Naive thymus-derived CD8-positive, alpha-beta T cell (primary cell): ENCODE data around the gene KRTAP4-7. TPM values are rescaled to one million over a fixed set of nuclear protein-coding genes. Genes with fewer than 3 reads are reported as not detected.
"Not testable (repeated sequence)": the region's sequence is repeated elsewhere in the genome, so short reads cannot be mapped to it uniquely, and the experiment has no call there.

Source experiments
- ATAC-seq, 2 donors: fragments of 150-1000 bp; cut with Tn5 transposase in 1 of 2; sonication (Bioruptor Pico), chemical (Tn5 transposase) in 1 of 2; 1 replicate in 1 of 2; 2 replicates in 1 of 2; pipeline ENCODE4 v1.10.0; 2021; ENCODE audit warnings: mild to moderate bottlenecking in 2 of 2, moderate library complexity in 2 of 2
- POLR2A ChIA-PET: fragments of 350-600 bp; sonication (Branson Sonifier 250); formaldehyde crosslinking; loops from one replicate; lab custom pipeline; 2021; ENCODE audit warnings: antibody characterized with exemption; lab: Charles Lee
- DNase-seq, 10 donors: peaks; one replicate each; pipeline versions ENCODE4 v3.0.0 to v3.0.0-alpha.2; 2020 to 2022
- H3K27ac Mint-ChIP-seq, 10 donors: one replicate each; pipeline ENCODE4 v1.8.0; 2020 to 2022; ENCODE audit warnings: mild to moderate bottlenecking in 10 of 10, mixed read lengths in 10 of 10, moderate library complexity in 4 of 10, inconsistent platforms in 1 of 10
- H3K27me3 Mint-ChIP-seq, 5 donors: one replicate each; pipeline ENCODE4 v1.8.0; 2021 to 2022; ENCODE audit warnings: mixed read lengths in 5 of 5
- H3K36me3 Mint-ChIP-seq, 3 donors: one replicate each; pipeline ENCODE4 v1.8.0; 2020 to 2022; ENCODE audit warnings: mixed read lengths in 3 of 3, mild to moderate bottlenecking in 2 of 3, inconsistent platforms in 1 of 3
- H3K4me1 Mint-ChIP-seq, 4 donors: one replicate each; pipeline ENCODE4 v1.8.0; 2021 to 2022; ENCODE audit warnings: mixed read lengths in 4 of 4
- H3K4me3 Mint-ChIP-seq, 10 donors: one replicate each; pipeline ENCODE4 v1.8.0; 2020 to 2022; ENCODE audit warnings: mild to moderate bottlenecking in 10 of 10, mixed read lengths in 10 of 10, moderate library complexity in 6 of 10, inconsistent platforms in 1 of 10
- H3K9me3 Mint-ChIP-seq, 9 donors: one replicate each; pipeline ENCODE4 v1.8.0; 2020 to 2022; ENCODE audit warnings: mixed read lengths in 9 of 9, mild to moderate bottlenecking in 3 of 9, inconsistent platforms in 1 of 9, moderate library complexity in 1 of 9
- polyA plus RNA-seq, 3 donors: library from polyadenylated mRNA; unstranded; fragments of 300-500 nt; fragmentation: Illumina TruSeq; gene quantifications; one replicate each; pipeline ENCODE4 v1.2.3, GENCODE V29; 2021
- total RNA-seq, 8 experiments: library from RNA in 2 of 8; stranded (reverse) in 2 of 8; gene quantifications; one replicate each; pipeline ENCODE4 v1.2.3 and lab custom pipeline; 2021 to 2026

Gene KRTAP4-7
- total and polyA plus RNA-seq, 5 experiments from 2014 or later: not detected

- ATAC-seq: peak; percentile 51 to 75
- H3K27ac Mint-ChIP-seq: peak overlapping the region in 9 of 10 donors; percentile 20 to 95 (median 80)
- POLR2A ChIA-PET: interaction anchor here (0.7 kb wide), 1 partner anchor 185 kb away, joined by 3 read pairs; no protein-coding TSS in a partner anchor
- not testable (repeated sequence) for H3K27me3 Mint-ChIP-seq, H3K36me3 Mint-ChIP-seq
- H3K4me1 Mint-ChIP-seq: peaks cover 30 to 72% (median 68%) of the 10 kb centered on the region in 4 donors
- peaks cover 0 to 11% (median 3%) of the 10 kb centered on the region in 9 donors for H3K9me3 Mint-ChIP-seq
- peak in 3 of 10 donors; percentile 14 to 35 (median 27) for DNase-seq
- H3K4me3 Mint-ChIP-seq: peak overlapping the region in 9 of 10 donors; percentile 69 to 92 (median 84)
Measured at GRCh38 chr17:41123292-41123990, 39.5 kb downstream of the KRTAP4-7 start.

DNA sequence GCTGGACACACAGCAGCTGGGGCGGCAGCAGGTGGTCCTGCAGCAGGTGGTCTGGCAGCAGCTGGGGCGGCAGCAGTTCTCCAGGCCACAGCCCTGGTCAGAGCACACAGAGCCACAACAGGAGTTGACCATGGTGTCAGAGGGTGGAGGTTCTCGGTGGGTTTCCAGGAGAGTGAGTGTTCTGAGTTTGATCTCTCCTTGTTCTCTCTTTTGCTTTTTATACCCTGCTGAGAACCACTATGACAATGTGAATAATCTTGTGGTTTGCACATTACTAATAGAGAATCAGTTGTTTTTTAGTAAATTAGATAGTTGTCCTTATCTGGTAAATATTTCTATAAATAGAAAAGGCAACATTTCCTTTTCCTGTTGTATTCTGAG is 40.0 kb downstream of the KRTAP4-7 start, which contains the start of gene KRTAP4-12:
Gene KRTAP4-12, minus strand, starts transcription at position 192 of the 381 bp plus-strand sequence. Its CDS starts 60 bp downstream, at position 132.
- Mint-ChIP-seq H3K4me3 (peak within 1 kb of the TSS in 9 of 10 donors; percentile 69 to 92 (median 84)), H3K9me3 (peaks cover 0 to 11% (median 3%) of the 10 kb centered on the region in 9 donors), H3K27ac (peak within 1 kb of the TSS in 9 of 10 donors; percentile 73 to 95 (median 82)), H3K4me1 (peaks cover 32 to 72% (median 68%) of the 10 kb centered on the region in 4 donors)
- not testable (repeated sequence) for H3K36me3 Mint-ChIP-seq, H3K27me3 Mint-ChIP-seq, ATAC-seq, DNase-seq
- POLR2A ChIA-PET: interaction anchor here (0.7 kb wide), 2 partner anchors 184 to 800 kb away, joined by 3 read pairs; no protein-coding TSS in a partner anchor

DNA sequence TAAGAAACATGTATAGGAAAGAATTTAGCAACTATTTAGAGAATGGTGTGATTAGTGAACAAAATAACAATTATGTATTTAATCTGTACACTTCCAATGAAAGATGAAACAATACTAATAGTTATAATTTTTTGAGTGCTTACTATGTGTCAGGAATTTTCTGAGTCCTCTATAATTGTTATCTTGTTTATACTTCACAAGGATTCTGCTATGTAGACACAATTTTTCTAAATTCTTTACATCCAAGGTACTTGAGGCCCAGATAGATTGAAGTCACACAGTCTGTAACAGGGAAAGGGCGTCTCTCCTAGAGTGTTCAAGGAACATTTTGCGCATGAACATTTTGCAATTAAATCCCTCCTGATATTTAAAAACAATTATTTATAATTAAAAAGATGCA is 41.1 kb downstream of the KRTAP4-7 start:
- peak overlapping the region in 7 of 10 donors; percentile 36 to 92 (median 82) for H3K4me3 Mint-ChIP-seq
- peaks cover 0 to 13% (median 3%) of the 10 kb centered on the region in 9 donors for H3K9me3 Mint-ChIP-seq
- no peak for ATAC-seq
- no peaks in the 10 kb centered on the region for H3K36me3 Mint-ChIP-seq
- peaks cover 35 to 76% (median 68%) of the 10 kb centered on the region in 4 donors for H3K4me1 Mint-ChIP-seq
- H3K27ac Mint-ChIP-seq: peak overlapping the region in 6 of 10 donors; percentile 40 to 78 (median 49)
- POLR2A ChIA-PET: interaction anchor here (1.4 kb wide), 2 partner anchors 9 to 197 kb away, joined by 3 read pairs; no protein-coding TSS in a partner anchor
- no peaks in the 10 kb centered on the region for H3K27me3 Mint-ChIP-seq
- DNase-seq: no peak

GRCh38 chr17:41126412-41126811 is 42.5 kb downstream of the KRTAP4-7 start:
- no peaks in the 10 kb centered on the region for H3K27me3 Mint-ChIP-seq
- H3K9me3 Mint-ChIP-seq: peaks cover 0 to 10% (median 2%) of the 10 kb centered on the region in 9 donors
- POLR2A ChIA-PET: interaction anchor here (0.6 to 1.6 kb wide), 2 partner anchors 155 to 182 kb away, joined by 3 to 4 read pairs; partner anchors contain the start of gene KRTAP16-1
- ATAC-seq (no peak), DNase-seq (no peak)
- H3K4me3 Mint-ChIP-seq: peak overlapping the region in 6 of 10 donors; percentile 3 to 92 (median 49)
- peaks cover 36 to 78% (median 66%) of the 10 kb centered on the region in 4 donors for H3K4me1 Mint-ChIP-seq
- H3K36me3 Mint-ChIP-seq: no peaks in the 10 kb centered on the region
- peak overlapping the region in 2 of 10 donors; percentile 21 to 71 for H3K27ac Mint-ChIP-seq

- ATAC-seq: no peak
- H3K9me3 Mint-ChIP-seq: peaks cover 0 to 10% (median under 1%) of the 10 kb centered on the region in 9 donors
- POLR2A ChIA-PET: no interaction called here
- no peaks in the 10 kb centered on the region for H3K27me3 Mint-ChIP-seq
- H3K4me3 Mint-ChIP-seq: no peak overlapping the region
- H3K27ac Mint-ChIP-seq: no peak overlapping the region
- H3K36me3 Mint-ChIP-seq: no peaks in the 10 kb centered on the region
- peaks cover 40 to 85% (median 71%) of the 10 kb centered on the region in 4 donors for H3K4me1 Mint-ChIP-seq
- no peak for DNase-seq
Measured at GRCh38 chr17:41127371-41127770, 43.4 kb downstream of the KRTAP4-7 start.

DNA sequence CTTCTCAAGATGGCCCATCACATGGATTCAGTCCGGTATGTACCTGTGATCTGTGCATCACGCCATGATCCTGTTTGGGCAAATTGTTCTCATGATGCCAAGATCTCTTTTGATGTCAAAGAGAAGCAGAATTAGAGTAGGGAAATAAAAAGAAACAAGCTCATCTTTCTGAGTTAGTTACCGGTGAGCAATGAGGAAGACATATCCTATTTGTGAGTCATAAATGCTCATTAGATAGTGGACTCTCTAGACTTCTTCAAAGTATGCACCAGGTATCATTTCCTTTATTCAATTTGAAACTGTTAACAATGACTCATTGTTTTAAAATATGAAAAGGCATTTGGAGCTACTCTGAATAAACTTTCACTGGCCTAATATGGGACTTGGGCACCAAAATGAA is 48.0 kb downstream of the KRTAP4-7 start:
- Mint-ChIP-seq H3K27me3 (no peaks in the 10 kb centered on the region), H3K9me3 (peaks cover 0 to 5% (median 0%) of the 10 kb centered on the region in 9 donors), H3K27ac (peak overlapping the region in 3 of 10 donors; percentile 46 to 50 (median 48)), H3K4me1 (peaks cover 29 to 61% (median 48%) of the 10 kb centered on the region in 4 donors), H3K4me3 (peak overlapping the region in 2 of 10 donors; percentile 5 to 9), H3K36me3 (peaks cover 0 to under 1% (median 0%) of the 10 kb centered on the region in 3 donors)
- POLR2A ChIA-PET: interaction anchor here (1.3 to 2.7 kb wide), 2 partner anchors 9 to 177 kb away, joined by 3 to 6 read pairs; partner anchors contain the start of gene KRTAP16-1
- no peak for DNase-seq
- no peak for ATAC-seq

- DNase-seq (peak in 3 of 10 donors; percentile 3 to 56 (median 14)), ATAC-seq (peak; percentile 70 to 95)
- Mint-ChIP-seq H3K36me3 (peaks cover 0 to 4% (median 0%) of the 10 kb centered on the region in 3 donors), H3K27me3 (no peaks in the 10 kb centered on the region), H3K4me3 (peak overlapping the region in 8 of 10 donors; percentile 54 to 80 (median 66)), H3K4me1 (peaks cover 23 to 47% (median 39%) of the 10 kb centered on the region in 4 donors), H3K27ac (peak overlapping the region in 9 of 10 donors; percentile 74 to 95 (median 90)), H3K9me3 (peaks cover 0 to 10% (median 4%) of the 10 kb centered on the region in 9 donors)
- POLR2A ChIA-PET: interaction anchor here (0.8 to 1.5 kb wide), 3 partner anchors 14 to 414 kb away, joined by 3 to 4 read pairs (median 3); no protein-coding TSS in a partner anchor
Measured at GRCh38 chr17:41133880-41134735, 50.2 kb downstream of the KRTAP4-7 start.

Other genes with a start within 250 kb of the KRTAP4-7 start
Only the 30 nearest of the 38 such genes appear.
- gene KRT23, start 146.5 kb upstream of the KRTAP4-7 start, total RNA-seq: not detected
- gene KRT23, start 146.5 kb upstream of the KRTAP4-7 start, polyA plus RNA-seq: not detected
- not detected for gene KRT39, start 117.2 kb upstream of the KRTAP4-7 start, total RNA-seq
- not detected for gene KRT39, start 117.2 kb upstream of the KRTAP4-7 start, polyA plus RNA-seq
- gene KRT40, start 99.8 kb upstream of the KRTAP4-7 start, total RNA-seq: not detected
- not detected for gene KRT40, start 99.8 kb upstream of the KRTAP4-7 start, polyA plus RNA-seq
- gene KRTAP3-3, start 90.0 kb upstream of the KRTAP4-7 start, total RNA-seq: not detected
- gene KRTAP3-3, start 90.0 kb upstream of the KRTAP4-7 start, polyA plus RNA-seq: not detected
- gene KRTAP3-2, start 84.2 kb upstream of the KRTAP4-7 start, total RNA-seq: not detected
- not detected for gene KRTAP3-2, start 84.2 kb upstream of the KRTAP4-7 start, polyA plus RNA-seq
- gene KRTAP3-1, start 75.0 kb upstream of the KRTAP4-7 start, total RNA-seq: not detected
- not detected for gene KRTAP3-1, start 75.0 kb upstream of the KRTAP4-7 start, polyA plus RNA-seq
- not detected for gene KRTAP1-5, start 56.9 kb upstream of the KRTAP4-7 start, total RNA-seq
- gene KRTAP1-5, start 56.9 kb upstream of the KRTAP4-7 start, polyA plus RNA-seq: not detected
- gene KRTAP1-4, start 54.0 kb upstream of the KRTAP4-7 start, total RNA-seq: not detected
- gene KRTAP1-4, start 54.0 kb upstream of the KRTAP4-7 start, polyA plus RNA-seq: not detected
- gene KRTAP1-3, start 49.3 kb upstream of the KRTAP4-7 start, total RNA-seq: not detected
- gene KRTAP1-3, start 49.3 kb upstream of the KRTAP4-7 start, polyA plus RNA-seq: not detected
- gene KRTAP1-1, start 42.7 kb upstream of the KRTAP4-7 start, total RNA-seq: not detected
- not detected for gene KRTAP1-1, start 42.7 kb upstream of the KRTAP4-7 start, polyA plus RNA-seq
- not detected for gene KRTAP2-1, start 36.8 kb upstream of the KRTAP4-7 start, total RNA-seq
- not detected for gene KRTAP2-1, start 36.8 kb upstream of the KRTAP4-7 start, polyA plus RNA-seq
- gene KRTAP2-2, start 28.9 kb upstream of the KRTAP4-7 start, total RNA-seq: not detected
- gene KRTAP2-2, start 28.9 kb upstream of the KRTAP4-7 start, polyA plus RNA-seq: not detected
- gene KRTAP2-3, start 24.0 kb upstream of the KRTAP4-7 start, total RNA-seq: not detected
- not detected for gene KRTAP2-3, start 24.0 kb upstream of the KRTAP4-7 start, polyA plus RNA-seq
- not detected for gene KRTAP2-4, start 18.3 kb upstream of the KRTAP4-7 start, total RNA-seq
- gene KRTAP2-4, start 18.3 kb upstream of the KRTAP4-7 start, polyA plus RNA-seq: not detected
- not detected for gene KRTAP4-8, start 14.0 kb downstream of the KRTAP4-7 start, total RNA-seq
- gene KRTAP4-8, start 14.0 kb downstream of the KRTAP4-7 start, polyA plus RNA-seq: not detected
- not detected for gene KRTAP4-16, start 18.1 kb downstream of the KRTAP4-7 start, total RNA-seq
- gene KRTAP4-16, start 18.1 kb downstream of the KRTAP4-7 start, polyA plus RNA-seq: not detected
- not detected for gene KRTAP4-9, start 21.2 kb downstream of the KRTAP4-7 start, total RNA-seq
- gene KRTAP4-9, start 21.2 kb downstream of the KRTAP4-7 start, polyA plus RNA-seq: not detected
- gene KRTAP4-11, start 34.2 kb downstream of the KRTAP4-7 start, total RNA-seq: not detected
- not detected for gene KRTAP4-11, start 34.2 kb downstream of the KRTAP4-7 start, polyA plus RNA-seq
- gene KRTAP4-12, start 40.0 kb downstream of the KRTAP4-7 start, total RNA-seq: not detected
- gene KRTAP4-12, start 40.0 kb downstream of the KRTAP4-7 start, polyA plus RNA-seq: under 1 TPM in 1 of 3 donors, not detected in 2; 0.15 TPM
- not detected for gene KRTAP4-6, start 56.4 kb downstream of the KRTAP4-7 start, total RNA-seq
- gene KRTAP4-6, start 56.4 kb downstream of the KRTAP4-7 start, polyA plus RNA-seq: not detected
- not detected for gene KRTAP4-5, start 65.7 kb downstream of the KRTAP4-7 start, total RNA-seq
- not detected for gene KRTAP4-5, start 65.7 kb downstream of the KRTAP4-7 start, polyA plus RNA-seq
- gene KRTAP4-4, start 76.6 kb downstream of the KRTAP4-7 start, total RNA-seq: not detected
- gene KRTAP4-4, start 76.6 kb downstream of the KRTAP4-7 start, polyA plus RNA-seq: not detected
- gene KRTAP4-3, start 84.1 kb downstream of the KRTAP4-7 start, total RNA-seq: not detected
- gene KRTAP4-3, start 84.1 kb downstream of the KRTAP4-7 start, polyA plus RNA-seq: not detected
- gene KRTAP4-2, start 94.1 kb downstream of the KRTAP4-7 start, total RNA-seq: not detected
- not detected for gene KRTAP4-2, start 94.1 kb downstream of the KRTAP4-7 start, polyA plus RNA-seq
- not detected for gene KRTAP4-1, start 100.8 kb downstream of the KRTAP4-7 start, total RNA-seq
- not detected for gene KRTAP4-1, start 100.8 kb downstream of the KRTAP4-7 start, polyA plus RNA-seq
- gene KRTAP9-1, start 105.7 kb downstream of the KRTAP4-7 start, total RNA-seq: not detected
- gene KRTAP9-1, start 105.7 kb downstream of the KRTAP4-7 start, polyA plus RNA-seq: not detected
- not detected for gene KRTAP9-2, start 142.5 kb downstream of the KRTAP4-7 start, total RNA-seq
- gene KRTAP9-2, start 142.5 kb downstream of the KRTAP4-7 start, polyA plus RNA-seq: not detected
- gene KRTAP9-3, start 148.3 kb downstream of the KRTAP4-7 start, total RNA-seq: not detected
- gene KRTAP9-3, start 148.3 kb downstream of the KRTAP4-7 start, polyA plus RNA-seq: not detected
- not detected for gene KRTAP9-8, start 153.8 kb downstream of the KRTAP4-7 start, total RNA-seq
- not detected for gene KRTAP9-8, start 153.8 kb downstream of the KRTAP4-7 start, polyA plus RNA-seq
- gene KRTAP9-4, start 165.5 kb downstream of the KRTAP4-7 start, total RNA-seq: not detected
- gene KRTAP9-4, start 165.5 kb downstream of the KRTAP4-7 start, polyA plus RNA-seq: not detected